Caco-2 (cell line): ENCODE measurements around the gene GRIK3. TPM values are rescaled to one million over a fixed set of nuclear protein-coding genes. Genes with fewer than 3 reads are reported as not detected.

ENCODE experiments used
- BruUV-seq: library from RNA; stranded (reverse); fragments of 400-500 nt; replicated peaks from 2 replicates; lab custom pipeline; 2021; lab: Mats Ljungman, UMichigan
- CTCF ChIA-PET: fragments of 300-600 bp; sonication (Branson Sonifier 250); formaldehyde crosslinking; loops from one replicate; lab custom pipeline; 2022; ENCODE audit warnings: antibody characterized with exemption; lab: Charles Lee
- POLR2A ChIA-PET: fragments of 300-600 bp; sonication (Branson Sonifier 250); formaldehyde crosslinking; loops from one replicate; lab custom pipeline; 2022; ENCODE audit warnings: antibody characterized with exemption; lab: Charles Lee
- DNase-seq, 2 experiments: peaks; one replicate each; pipeline versions ENCODE4 v3.0.0 to v3.0.0-alpha.2; 2020 to 2022
- H3K27me3 ChIP-seq: replicated peaks from 2 replicates; pipeline ENCODE4 v1.6.0; 2011; ENCODE audit warnings: low read length; ENCODE audit not compliant: control insufficient read depth, insufficient read depth
- H3K36me3 ChIP-seq: 2 replicates; pipeline ENCODE4 v1.5.1; 2011; ENCODE audit warnings: low read length; ENCODE audit not compliant: control insufficient read depth, insufficient read depth
- H3K4me1 ChIP-seq: fragments of 250-450 bp; sonication (Bioruptor Pico); 2 replicates; pipeline ENCODE4 v1.5.1; 2020; ENCODE audit warnings: mild to moderate bottlenecking
- H3K4me3 ChIP-seq: 2 replicates; pipeline ENCODE4 v1.5.1; 2011; ENCODE audit warnings: low read depth, mild to moderate bottlenecking, control low read depth, low read length
- H3K9me3 ChIP-seq: fragments of 250-450 bp; sonication (Bioruptor Pico); 2 replicates; pipeline ENCODE4 v1.5.1; 2020; ENCODE audit warnings: mild to moderate bottlenecking, moderate library complexity
- H3K27ac Mint-ChIP-seq: one replicate; pipeline ENCODE4 v1.8.0; 2022; ENCODE audit warnings: mixed read lengths; ENCODE audit not compliant: unreplicated experiment
- H3K27me3 Mint-ChIP-seq: one replicate; pipeline ENCODE4 v1.8.0; 2022; ENCODE audit warnings: mixed read lengths; ENCODE audit not compliant: insufficient read depth, unreplicated experiment
- H3K36me3 Mint-ChIP-seq: one replicate; pipeline ENCODE4 v1.8.0; 2022; ENCODE audit warnings: mild to moderate bottlenecking, mixed read lengths; ENCODE audit not compliant: insufficient read depth, unreplicated experiment
- H3K4me1 Mint-ChIP-seq: one replicate; pipeline ENCODE4 v1.8.0; 2022; ENCODE audit warnings: low read depth, mixed read lengths; ENCODE audit not compliant: unreplicated experiment
- H3K4me3 Mint-ChIP-seq: one replicate; pipeline ENCODE4 v1.8.0; 2022; ENCODE audit warnings: mild to moderate bottlenecking, moderate library complexity, mixed read lengths; ENCODE audit not compliant: unreplicated experiment
- H3K9me3 Mint-ChIP-seq: one replicate; pipeline ENCODE4 v1.8.0; 2022; ENCODE audit warnings: mixed read lengths; ENCODE audit not compliant: unreplicated experiment
- CTCF ChIP-seq, 2 experiments: fragments of 200-600 bp in 1 of 2; IDR thresholded peaks; 1 replicate in 1 of 2; 2 replicates in 1 of 2; pipeline versions ENCODE4 v1.5.1 to v1.8.0; 2011 to 2022; ENCODE audit warnings: antibody characterized with exemption in 1 of 2, control low read depth in 1 of 2, inconsistent platforms in 1 of 2, low read depth in 1 of 2, low read length in 1 of 2, mild to moderate bottlenecking in 1 of 2, moderate library complexity in 1 of 2; ENCODE audit not compliant: insufficient read depth in 1 of 2, severe bottlenecking in 1 of 2, unreplicated experiment in 1 of 2
- intact Hi-C: fragments of 100-400 bp; cut with micrococcal nuclease; formaldehyde crosslinking; loops from one replicate; pipeline ENCODE4 v1.10.0; 2022; ENCODE audit not compliant: unreplicated experiment
- total RNA-seq: library from RNA; stranded (reverse); gene quantifications from 2 replicates; pipeline ENCODE4 v1.2.3, GENCODE V29; 2022

The GRIK3 gene
- total RNA-seq, 1 experiment from 2014 or later = not detected

DNA sequence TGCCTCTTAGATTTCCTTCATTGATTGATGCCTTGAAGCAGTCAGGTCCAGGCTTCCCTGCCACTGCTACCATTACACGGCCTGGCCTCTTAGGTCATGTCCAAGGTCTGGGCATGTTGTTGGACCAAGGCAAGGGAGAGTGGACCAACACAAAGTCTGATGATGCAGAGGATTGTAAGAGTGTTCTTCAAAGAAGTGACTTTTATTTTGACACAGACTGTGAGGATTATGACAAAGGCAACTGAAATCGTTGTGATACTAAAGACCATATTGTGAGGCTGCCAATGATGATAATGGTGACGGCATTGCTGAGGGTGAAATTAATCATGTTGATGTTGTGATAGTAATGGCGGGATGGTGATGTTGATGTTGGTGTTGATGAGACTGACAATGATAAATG, 149.5 kb downstream of the GRIK3 start:
- BruUV-seq = no TSS peak
- H3K27ac Mint-ChIP-seq = no peak overlapping the region
- ChIA-PET CTCF (no interaction called here), POLR2A (no interaction called here)
- Histone ChIP-seq H3K36me3 (no peaks in the 10 kb centered on the region), H3K27me3 (no peaks in the 10 kb centered on the region), H3K4me3 (no peak overlapping the region), H3K4me1 (no peaks in the 10 kb centered on the region), H3K9me3 (no peaks in the 10 kb centered on the region)
- H3K36me3 Mint-ChIP-seq = no peaks in the 10 kb centered on the region
- no peak overlapping the region for H3K4me3 Mint-ChIP-seq
- no peak for DNase-seq
- H3K9me3 Mint-ChIP-seq = no peaks in the 10 kb centered on the region
- TF ChIP-seq CTCF (IDR thresholded peaks at IDR 0.05; ENCODE audit: insufficient read depth in 1 of 2, low read depth in 1 of 2, low read length in 1 of 2, severe bottlenecking in 1 of 2, unreplicated experiment in 1 of 2) = no peak
- no peaks in the 10 kb centered on the region for H3K4me1 Mint-ChIP-seq
- H3K27me3 Mint-ChIP-seq = peaks cover 22% of the 10 kb centered on the region
- intact Hi-C loops = no loop called here

DNA sequence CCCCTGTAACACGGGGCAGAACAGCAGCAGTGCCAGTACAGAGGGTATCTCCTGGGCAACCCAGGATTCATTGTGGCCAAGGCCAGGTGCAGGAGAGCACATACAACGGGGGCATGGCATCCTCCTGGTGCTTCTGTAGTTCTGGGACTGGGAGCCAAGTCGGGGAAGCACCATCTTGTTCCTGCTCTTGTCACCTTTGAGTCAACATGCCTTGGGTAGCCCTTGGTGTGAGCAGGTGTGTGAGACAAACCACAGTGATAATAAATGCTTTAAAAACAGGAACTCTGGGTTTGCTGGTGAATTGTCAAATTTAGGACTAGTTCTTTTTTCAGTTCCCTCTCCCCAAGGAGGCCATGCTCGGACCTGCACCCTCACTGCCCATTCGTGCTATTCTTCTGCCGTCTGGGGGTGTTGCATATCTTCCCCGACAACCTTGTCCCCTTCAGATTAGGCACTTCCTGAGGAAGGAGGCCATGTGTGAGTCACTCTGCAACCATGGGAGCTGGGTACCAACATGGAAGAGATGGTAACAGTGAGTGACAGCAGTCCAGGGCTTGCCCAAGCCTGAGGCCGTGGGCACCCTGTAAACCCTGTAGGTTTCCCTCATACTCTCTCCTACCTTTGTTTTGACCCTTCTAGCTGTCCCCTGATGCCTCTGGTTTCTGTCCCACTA, 150.2 kb downstream of the GRIK3 start:
- Histone ChIP-seq H3K4me3 (no peak overlapping the region), H3K4me1 (no peaks in the 10 kb centered on the region), H3K27me3 (no peaks in the 10 kb centered on the region), H3K36me3 (no peaks in the 10 kb centered on the region), H3K9me3 (no peaks in the 10 kb centered on the region)
- H3K27me3 Mint-ChIP-seq = peaks cover 27% of the 10 kb centered on the region
- DNase-seq = no peak
- no peaks in the 10 kb centered on the region for H3K9me3 Mint-ChIP-seq
- no peak overlapping the region for H3K27ac Mint-ChIP-seq
- intact Hi-C loops = no loop called here
- H3K36me3 Mint-ChIP-seq = no peaks in the 10 kb centered on the region
- ChIA-PET POLR2A (no interaction called here), CTCF (no interaction called here)
- no peak overlapping the region for H3K4me3 Mint-ChIP-seq
- no peak for TF ChIP-seq CTCF (IDR thresholded peaks at IDR 0.05; ENCODE audit: insufficient read depth in 1 of 2, low read depth in 1 of 2, low read length in 1 of 2, severe bottlenecking in 1 of 2, unreplicated experiment in 1 of 2)
- no TSS peak for BruUV-seq
- H3K4me1 Mint-ChIP-seq = no peaks in the 10 kb centered on the region

DNA sequence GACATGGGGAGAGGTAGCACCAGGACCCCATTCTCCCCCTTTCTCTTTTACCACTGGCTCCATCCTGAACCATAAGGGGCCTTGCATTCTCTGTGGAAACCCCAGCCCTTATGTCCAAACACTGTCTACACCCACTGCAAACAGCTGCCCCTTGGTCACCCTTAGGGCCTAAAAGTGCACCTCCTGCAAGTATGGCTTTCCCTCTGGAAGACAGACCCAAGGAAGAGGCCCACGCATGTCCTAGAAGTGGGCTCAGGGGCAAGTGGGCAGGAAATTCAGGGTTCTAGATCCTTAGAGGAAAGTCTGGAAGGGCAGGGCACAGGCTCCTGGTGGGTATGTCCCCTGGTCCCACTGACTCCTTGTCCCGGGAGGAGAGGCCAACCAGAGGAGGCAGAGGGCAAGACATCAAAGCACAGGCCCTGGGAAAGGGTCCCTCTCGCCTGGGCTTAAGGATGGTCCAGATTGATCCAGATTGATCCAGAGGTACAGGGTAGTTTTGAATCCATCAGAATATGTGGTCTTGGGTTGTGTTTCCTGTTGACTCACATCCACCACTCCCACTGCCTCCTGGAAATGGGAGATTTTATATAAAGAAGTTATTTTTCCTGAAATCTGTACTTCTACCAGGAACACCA, 150.9 kb downstream of the GRIK3 start:
- no peak for TF ChIP-seq CTCF (IDR thresholded peaks at IDR 0.05; ENCODE audit: insufficient read depth in 1 of 2, low read depth in 1 of 2, low read length in 1 of 2, severe bottlenecking in 1 of 2, unreplicated experiment in 1 of 2)
- POLR2A ChIA-PET = no interaction called here

More for the DNA sequence above, 150.9 kb downstream of the GRIK3 start:
- no peaks in the 10 kb centered on the region for H3K36me3 ChIP-seq
- no peaks in the 10 kb centered on the region for H3K9me3 ChIP-seq
- Mint-ChIP-seq H3K27me3 (peaks cover 26% of the 10 kb centered on the region), H3K36me3 (no peaks in the 10 kb centered on the region), H3K9me3 (no peaks in the 10 kb centered on the region), H3K27ac (no peak overlapping the region), H3K4me1 (no peaks in the 10 kb centered on the region), H3K4me3 (no peak overlapping the region)
- BruUV-seq = no TSS peak
- DNase-seq = no peak
- CTCF ChIA-PET = no interaction called here
- no peaks in the 10 kb centered on the region for H3K4me1 ChIP-seq
- H3K27me3 ChIP-seq = no peaks in the 10 kb centered on the region
- H3K4me3 ChIP-seq = no peak overlapping the region
- intact Hi-C loops = no loop called here
